Progenitor cell of endocrine pancreas (in vitro differentiated cells): Measurements from ENCODE around the gene CCDC24. TPM values are rescaled to one million over a fixed set of nuclear protein-coding genes. Genes with fewer than 3 reads are reported as not detected.

Experiments used
- DNase-seq: peaks from one replicate; pipeline ENCODE4 v3.0.0; 2021; ENCODE audit warnings: low spot score; ENCODE audit not compliant: unreplicated experiment
- H3K27ac Mint-ChIP-seq: 2 replicates; pipeline ENCODE4 v1.8.0; 2021; ENCODE audit warnings: mild to moderate bottlenecking, moderate library complexity, mixed read lengths
- H3K27me3 Mint-ChIP-seq: 2 replicates; pipeline ENCODE4 v1.8.0; 2021; ENCODE audit warnings: mixed read lengths
- H3K36me3 Mint-ChIP-seq: 2 replicates; pipeline ENCODE4 v1.8.0; 2022; ENCODE audit warnings: mixed read lengths; ENCODE audit not compliant: insufficient read depth
- H3K4me1 Mint-ChIP-seq: 2 replicates; pipeline ENCODE4 v1.8.0; 2021; ENCODE audit warnings: low read depth, mixed read lengths
- H3K4me3 Mint-ChIP-seq: 2 replicates; pipeline ENCODE4 v1.8.0; 2021; ENCODE audit warnings: low read depth, mild to moderate bottlenecking, moderate library complexity, mixed read lengths
- H3K9me3 Mint-ChIP-seq: 2 replicates; pipeline ENCODE4 v1.8.0; 2021; ENCODE audit warnings: low read depth, mixed read lengths
- CTCF ChIP-seq: fragments of 200-600 bp; sonication (generic); IDR thresholded peaks from one replicate; pipeline ENCODE4 v1.5.0; 2021; ENCODE audit warnings: antibody characterized with exemption, mild to moderate bottlenecking; ENCODE audit not compliant: unreplicated experiment
- long read RNA-seq: library from polyadenylated mRNA; unstranded; transcript quantifications from one replicate; pipeline ENCODE4 v2.0.0, GENCODE V29; 2020
- total RNA-seq: library from RNA; stranded (reverse); gene quantifications from 2 replicates; pipeline ENCODE4 v1.2.1, GENCODE V29; 2021

Gene CCDC24
- total RNA-seq, result 34.8 and 35.9 TPM in 2 replicates
- long read RNA-seq, partial matches to known transcripts, result 0 of 11 reads
- long read RNA-seq, other reads (novel, unspliced or antisense), result 10 of 11 reads

- H3K27me3 Mint-ChIP-seq, result no peaks in the 10 kb centered on the region
- peaks cover 35% of the 10 kb centered on the region for H3K4me1 Mint-ChIP-seq
- no peak for TF ChIP-seq CTCF
- peak within 1 kb of the TSS; percentile 96 for H3K27ac Mint-ChIP-seq
- no peaks in the 10 kb centered on the region for H3K9me3 Mint-ChIP-seq
- H3K4me3 Mint-ChIP-seq, result peak within 1 kb of the TSS; percentile 88
- H3K36me3 Mint-ChIP-seq, result no peaks in the 10 kb centered on the region
- DNase-seq, result peak; percentile 61
Measured at GRCh38 chr1:43991476-43992231, at the start of gene CCDC24. TSS of gene CCDC24 (plus strand) at chr1:43991599. CDS start at chr1:43991879, 280 bp downstream.

GRCh38 chr1:43942411-43942810 is 49.0 kb upstream of the CCDC24 start:
- no peak for DNase-seq
- Mint-ChIP-seq H3K4me1 (peaks cover 8% of the 10 kb centered on the region), H3K9me3 (no peaks in the 10 kb centered on the region), H3K27me3 (peaks cover 25% of the 10 kb centered on the region), H3K36me3 (no peaks in the 10 kb centered on the region), H3K4me3 (no peak overlapping the region), H3K27ac (no peak overlapping the region)
- TF ChIP-seq CTCF, result no peak

- H3K27ac Mint-ChIP-seq, result no peak overlapping the region
- H3K27me3 Mint-ChIP-seq, result peaks cover 10% of the 10 kb centered on the region
- no peak overlapping the region for H3K4me3 Mint-ChIP-seq
- no peak for DNase-seq
- peaks cover 16% of the 10 kb centered on the region for H3K4me1 Mint-ChIP-seq
- no peaks in the 10 kb centered on the region for H3K9me3 Mint-ChIP-seq
- no peaks in the 10 kb centered on the region for H3K36me3 Mint-ChIP-seq
- no peak for TF ChIP-seq CTCF
Measured at GRCh38 chr1:43944860-43945259, 46.5 kb upstream of the CCDC24 start.

- DNase-seq, result no peak
- H3K4me3 Mint-ChIP-seq, result peak overlapping the region; percentile 87
- no peaks in the 10 kb centered on the region for H3K9me3 Mint-ChIP-seq
- peak overlapping the region; percentile 99 for H3K27ac Mint-ChIP-seq
- peaks cover 16% of the 10 kb centered on the region for H3K4me1 Mint-ChIP-seq
- no peak for TF ChIP-seq CTCF
- H3K36me3 Mint-ChIP-seq, result peaks cover 2% of the 10 kb centered on the region
- peaks cover 7% of the 10 kb centered on the region for H3K27me3 Mint-ChIP-seq
Measured at GRCh38 chr1:43945674-43946235, 45.6 kb upstream of the CCDC24 start.

GRCh38 chr1:43946236-43947060 is 45.0 kb upstream of the CCDC24 start, which contains the start of gene IPO13:
TSS of gene IPO13 (plus strand) at chr1:43946950. CDS start at chr1:43947601, 651 bp downstream.
- H3K4me1 Mint-ChIP-seq, result peaks cover 16% of the 10 kb centered on the region
- TF ChIP-seq CTCF, result peak; percentile 75
- H3K36me3 Mint-ChIP-seq, result peaks cover 2% of the 10 kb centered on the region
- no peaks in the 10 kb centered on the region for H3K9me3 Mint-ChIP-seq
- H3K27me3 Mint-ChIP-seq, result peaks cover 7% of the 10 kb centered on the region
- peak within 1 kb of the TSS; percentile 87 for H3K4me3 Mint-ChIP-seq
- H3K27ac Mint-ChIP-seq, result peak within 1 kb of the TSS; percentile 99
- peak; percentile 94 for DNase-seq
